ENCODE data around the gene ENTHD1. TPM values are rescaled to one million over a fixed set of nuclear protein-coding genes. Genes with fewer than 3 reads are reported as not detected.

The ENTHD1 gene
- polyA plus RNA-seq, 1 experiment = not detected

DNA sequence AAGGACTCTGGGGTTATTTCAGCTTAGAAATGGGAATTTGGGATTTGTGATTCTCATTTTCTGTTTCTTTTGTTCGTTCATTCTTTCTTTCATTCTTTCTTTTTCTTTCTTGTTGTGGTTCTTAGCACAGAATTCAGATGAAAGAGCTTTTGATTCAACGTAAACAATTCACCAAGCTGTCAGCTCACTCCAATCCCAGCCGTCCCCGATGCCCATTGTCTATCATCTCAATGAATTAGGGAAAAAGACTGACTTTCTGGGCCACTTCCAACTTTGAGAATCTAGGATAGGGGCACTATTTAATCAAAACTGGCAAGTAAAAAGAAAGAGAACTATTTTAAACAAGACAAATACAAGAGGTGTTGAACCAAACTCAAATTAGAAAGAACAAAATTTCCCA, 41.6 kb upstream of the ENTHD1 start:
- no peak for TF ChIP-seq CTCF (IDR thresholded peaks at IDR 0.05; ENCODE audit: low read depth, low read length)
- Histone ChIP-seq H3K4me3 (ENCODE audit: low read depth, low read length) (no peak overlapping the region), H3K27ac (ENCODE audit: low read depth, low read length) (no peak overlapping the region), H3K9me3 (ENCODE audit: control insufficient read depth, insufficient read depth, low read length) (no peaks in the 10 kb centered on the region), H3K27me3 (ENCODE audit: control insufficient read depth, insufficient read depth, low read length) (peaks cover 54% of the 10 kb centered on the region)
- CTCF ChIA-PET = no interaction called here
- POLR2A ChIA-PET = no interaction called here
- DNase-seq (ENCODE audit: low read depth, low spot score) = no peak

DNA sequence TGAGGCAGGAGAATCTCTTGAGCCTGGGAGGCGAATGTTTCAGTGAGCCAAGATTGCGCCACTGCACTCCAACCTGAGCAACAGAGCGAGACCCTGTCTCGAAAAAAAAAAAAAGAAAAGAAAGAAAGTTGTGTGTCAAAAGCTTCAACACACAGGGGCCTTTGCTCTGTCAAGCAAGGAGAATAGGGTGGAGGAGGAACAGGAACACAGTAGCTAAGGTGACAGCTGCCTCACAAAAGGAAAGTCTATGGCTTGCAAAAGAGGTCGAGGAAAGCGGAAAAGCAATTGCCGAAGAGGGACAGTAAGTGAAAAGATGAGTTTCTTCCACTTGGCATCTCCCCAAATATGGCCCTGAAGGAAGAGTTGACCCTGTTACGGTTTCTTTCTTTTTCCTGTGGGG, 40.2 kb upstream of the ENTHD1 start:
- ChIA-PET CTCF (interaction anchor here (0.7 to 1.3 kb wide), 4 partner anchors 9 to 91 kb away, joined by 3 to 6 read pairs (median 4); no protein-coding TSS in a partner anchor), POLR2A (no interaction called here)
- Histone ChIP-seq H3K9me3 (ENCODE audit: control insufficient read depth, insufficient read depth, low read length) (no peaks in the 10 kb centered on the region), H3K27ac (ENCODE audit: low read depth, low read length) (no peak overlapping the region), H3K27me3 (ENCODE audit: control insufficient read depth, insufficient read depth, low read length) (peaks cover 56% of the 10 kb centered on the region), H3K4me3 (ENCODE audit: low read depth, low read length) (no peak overlapping the region)
- no peak for TF ChIP-seq CTCF (IDR thresholded peaks at IDR 0.05; ENCODE audit: low read depth, low read length)
- no peak for DNase-seq (ENCODE audit: low read depth, low spot score)

DNA sequence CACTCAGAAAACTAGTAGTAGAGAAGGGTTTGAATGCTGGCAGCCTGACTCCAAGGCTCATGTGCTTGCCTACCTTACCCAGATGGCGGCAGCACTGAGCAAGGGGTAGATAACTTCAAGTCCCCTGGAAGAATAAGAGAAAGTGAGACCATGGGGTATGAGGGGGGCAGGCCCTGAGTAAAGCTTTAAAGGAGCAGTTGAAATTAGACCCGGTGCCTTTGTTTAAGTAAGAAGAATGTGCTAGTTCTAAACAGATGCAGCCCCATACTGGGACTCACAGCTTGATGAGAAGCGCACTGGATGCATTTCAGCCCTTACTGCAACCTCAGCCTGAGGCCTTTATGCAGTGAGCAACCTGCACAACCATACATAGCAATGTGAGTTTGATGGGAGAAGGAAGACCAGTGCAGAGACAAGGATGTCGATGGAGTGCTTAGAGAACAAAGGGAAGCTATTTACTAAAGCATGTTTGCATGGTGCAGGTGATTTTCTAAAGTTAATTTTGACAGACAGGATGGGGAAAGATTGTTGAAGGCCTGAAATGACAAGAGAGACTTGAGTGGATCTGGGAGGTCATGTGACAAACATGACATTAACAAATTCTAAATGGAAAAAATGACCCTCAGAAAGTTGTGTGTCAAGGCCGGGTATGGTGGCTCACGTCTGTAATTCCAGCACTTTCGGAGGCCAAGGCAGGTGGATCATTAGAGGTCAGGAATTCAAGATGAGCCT, 39.5 kb upstream of the ENTHD1 start:
- ChIA-PET CTCF (interaction anchor here (0.6 to 1.3 kb wide), 9 partner anchors 8 to 839 kb away, joined by 3 to 6 read pairs (median 4); no protein-coding TSS in a partner anchor), POLR2A (interaction anchor here (0.6 kb wide), 1 partner anchor 413 kb away, joined by 3 read pairs; no protein-coding TSS in a partner anchor)
- DNase-seq (ENCODE audit: low read depth, low spot score) = no peak
- Histone ChIP-seq H3K4me3 (ENCODE audit: low read depth, low read length) (no peak overlapping the region), H3K9me3 (ENCODE audit: control insufficient read depth, insufficient read depth, low read length) (no peaks in the 10 kb centered on the region), H3K27ac (ENCODE audit: low read depth, low read length) (no peak overlapping the region), H3K27me3 (ENCODE audit: control insufficient read depth, insufficient read depth, low read length) (peaks cover 54% of the 10 kb centered on the region)
- TF ChIP-seq CTCF (IDR thresholded peaks at IDR 0.05; ENCODE audit: low read depth, low read length) = peak; percentile 64

- Histone ChIP-seq H3K9me3 (ENCODE audit: control insufficient read depth, insufficient read depth, low read length) (no peaks in the 10 kb centered on the region), H3K27me3 (ENCODE audit: control insufficient read depth, insufficient read depth, low read length) (peaks cover 51% of the 10 kb centered on the region), H3K4me3 (ENCODE audit: low read depth, low read length) (no peak overlapping the region), H3K27ac (ENCODE audit: low read depth, low read length) (no peak overlapping the region)
- no peak for TF ChIP-seq CTCF (IDR thresholded peaks at IDR 0.05; ENCODE audit: low read depth, low read length)
- ChIA-PET POLR2A (interaction anchor here (0.6 kb wide), 1 partner anchor 11 kb away, joined by 4 read pairs; no protein-coding TSS in a partner anchor), CTCF (interaction anchor here (0.6 to 1.1 kb wide), 4 partner anchors 29 to 308 kb away, joined by 3 to 5 read pairs (median 4); no protein-coding TSS in a partner anchor)
- no peak for DNase-seq (ENCODE audit: low read depth, low spot score)
Observed at GRCh38 chr22:39932166-39932565, 38.6 kb upstream of the ENTHD1 start.

GRCh38 chr22:39931251-39931650, 37.7 kb upstream of the ENTHD1 start:
- Histone ChIP-seq H3K27ac (ENCODE audit: low read depth, low read length) (no peak overlapping the region), H3K27me3 (ENCODE audit: control insufficient read depth, insufficient read depth, low read length) (peaks cover 46% of the 10 kb centered on the region), H3K9me3 (ENCODE audit: control insufficient read depth, insufficient read depth, low read length) (no peaks in the 10 kb centered on the region), H3K4me3 (ENCODE audit: low read depth, low read length) (no peak overlapping the region)
- POLR2A ChIA-PET = no interaction called here
- no peak for TF ChIP-seq CTCF (IDR thresholded peaks at IDR 0.05; ENCODE audit: low read depth, low read length)
- CTCF ChIA-PET = no interaction called here
- no peak for DNase-seq (ENCODE audit: low read depth, low spot score)

Data from AG04450 (cell line).